ENCODE results near the gene PLXNA2.

DNA sequence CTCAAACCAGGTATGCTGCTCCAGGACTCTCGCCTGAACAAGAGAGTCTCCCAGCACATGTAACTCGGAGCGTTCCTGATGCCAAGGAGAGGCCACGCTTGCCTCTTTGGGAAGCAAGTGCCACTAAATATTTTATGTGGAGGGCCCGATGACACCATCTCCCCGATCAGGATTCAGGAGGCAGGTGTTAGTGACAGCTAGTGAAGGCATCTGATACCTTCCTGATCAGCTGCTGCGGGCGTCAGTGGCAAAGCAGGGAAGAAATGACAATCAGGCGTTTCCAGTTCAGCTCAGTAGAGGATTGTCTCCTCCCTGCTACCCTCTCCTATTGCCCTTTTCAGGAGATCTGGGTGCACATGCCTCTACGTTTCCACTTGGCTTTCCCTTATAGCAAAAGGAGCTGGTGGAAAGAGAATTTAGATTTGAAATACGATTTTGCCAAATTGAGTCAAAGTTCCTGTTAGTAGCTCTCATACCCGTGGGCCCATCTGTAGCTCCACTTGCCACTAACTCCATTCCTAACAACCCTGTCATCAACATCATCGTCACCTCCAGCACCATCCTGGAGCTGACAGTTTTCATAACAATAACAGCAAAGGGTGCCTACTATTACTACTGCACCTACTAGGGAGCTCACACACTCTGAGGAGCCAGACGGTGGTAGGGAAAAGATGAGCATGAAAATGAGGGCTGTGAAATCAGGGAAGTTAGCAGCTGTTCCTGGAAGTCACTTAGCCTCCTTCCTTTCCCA is 21.6 kb downstream of the PLXNA2 start:
- TF ChIP-seq, protein P1, sequence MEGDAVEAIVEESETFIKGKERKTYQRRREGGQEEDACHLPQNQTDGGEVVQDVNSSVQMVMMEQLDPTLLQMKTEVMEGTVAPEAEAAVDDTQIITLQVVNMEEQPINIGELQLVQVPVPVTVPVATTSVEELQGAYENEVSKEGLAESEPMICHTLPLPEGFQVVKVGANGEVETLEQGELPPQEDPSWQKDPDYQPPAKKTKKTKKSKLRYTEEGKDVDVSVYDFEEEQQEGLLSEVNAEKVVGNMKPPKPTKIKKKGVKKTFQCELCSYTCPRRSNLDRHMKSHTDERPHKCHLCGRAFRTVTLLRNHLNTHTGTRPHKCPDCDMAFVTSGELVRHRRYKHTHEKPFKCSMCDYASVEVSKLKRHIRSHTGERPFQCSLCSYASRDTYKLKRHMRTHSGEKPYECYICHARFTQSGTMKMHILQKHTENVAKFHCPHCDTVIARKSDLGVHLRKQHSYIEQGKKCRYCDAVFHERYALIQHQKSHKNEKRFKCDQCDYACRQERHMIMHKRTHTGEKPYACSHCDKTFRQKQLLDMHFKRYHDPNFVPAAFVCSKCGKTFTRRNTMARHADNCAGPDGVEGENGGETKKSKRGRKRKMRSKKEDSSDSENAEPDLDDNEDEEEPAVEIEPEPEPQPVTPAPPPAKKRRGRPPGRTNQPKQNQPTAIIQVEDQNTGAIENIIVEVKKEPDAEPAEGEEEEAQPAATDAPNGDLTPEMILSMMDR (IDR thresholded peaks at IDR 0.05), result no peak
- no peak for TF ChIP-seq POLR2A (IDR thresholded peaks at IDR 0.05)

All from body of pancreas (tissue), 4 donors.